Parathyroid adenoma (tissue), 2 donors: Measurements from ENCODE around the gene NGEF.

Experiments used
- H2AFZ ChIP-seq: fragments of 300-600 bp; sonication (generic); one replicate; pipeline ENCODE4 v1.7.0; 2017; ENCODE audit warnings: antibody characterized with exemption, mild to moderate bottlenecking
- H3K27ac ChIP-seq: fragments of 300-600 bp; sonication (generic); one replicate; pipeline ENCODE4 v1.7.0; 2017
- H3K27me3 ChIP-seq: fragments of 300-600 bp; sonication (generic); one replicate; pipeline ENCODE4 v1.7.0; 2017; ENCODE audit warnings: low read length; ENCODE audit not compliant: control insufficient read depth, insufficient read depth
- H3K36me3 ChIP-seq: fragments of 300-600 bp; sonication (generic); one replicate; pipeline ENCODE4 v1.7.0; 2017; ENCODE audit warnings: low read length; ENCODE audit not compliant: control insufficient read depth, insufficient read depth
- H3K4me1 ChIP-seq: fragments of 300-600 bp; sonication (generic); one replicate; pipeline ENCODE4 v1.7.0; 2017; ENCODE audit warnings: control low read depth
- H3K4me2 ChIP-seq: fragments of 300-600 bp; sonication (generic); one replicate; pipeline ENCODE4 v1.7.0; 2017; ENCODE audit warnings: low read length
- H3K4me3 ChIP-seq: fragments of 300-600 bp; sonication (generic); one replicate; pipeline ENCODE4 v1.7.0; 2017; ENCODE audit warnings: low read depth, low read length
- H3K79me2 ChIP-seq: fragments of 300-600 bp; sonication (generic); one replicate; pipeline ENCODE4 v1.7.0; 2017; ENCODE audit warnings: control low read depth
- H3K9ac ChIP-seq: fragments of 300-600 bp; sonication (generic); one replicate; pipeline ENCODE4 v1.7.0; 2017; ENCODE audit warnings: mild to moderate bottlenecking
- H3K9me3 ChIP-seq: fragments of 300-600 bp; sonication (generic); one replicate; pipeline ENCODE4 v1.7.0; 2017; ENCODE audit warnings: low read length; ENCODE audit not compliant: control insufficient read depth
- CTCF ChIP-seq: fragments of 300-600 bp; sonication (generic); IDR thresholded peaks from one replicate; pipeline ENCODE4 v1.7.0; 2017; ENCODE audit warnings: antibody characterized with exemption, mild to moderate bottlenecking
- donor health status: primary hyperparathyroidism.

NGEF gene

GRCh38 chr2:232973011-232973735 is 39.9 kb downstream of the NGEF start:
- no peak for TF ChIP-seq CTCF

GRCh38 chr2:232971744-232972143 is 41.3 kb downstream of the NGEF start:
- Histone ChIP-seq H3K36me3 (no peaks in the 10 kb centered on the region), H3K9me3 (no peaks in the 10 kb centered on the region), H3K27ac (no peak overlapping the region), H2AFZ (no peak overlapping the region), H3K4me1 (peaks cover 7% of the 10 kb centered on the region), H3K79me2 (no peaks in the 10 kb centered on the region), H3K4me3 (no peak overlapping the region), H3K9ac (no peak overlapping the region), H3K27me3 (no peaks in the 10 kb centered on the region), H3K4me2 (no peak overlapping the region)
- TF ChIP-seq CTCF: no peak

More at GRCh38 chr2:232973011-232973735, 39.9 kb downstream of the NGEF start:
- peaks cover 7% of the 10 kb centered on the region for H3K4me1 ChIP-seq
- H3K9ac ChIP-seq: no peak overlapping the region
- no peaks in the 10 kb centered on the region for H3K9me3 ChIP-seq
- H3K36me3 ChIP-seq: no peaks in the 10 kb centered on the region
- no peak overlapping the region for H2AFZ ChIP-seq
- H3K27ac ChIP-seq: no peak overlapping the region
- no peaks in the 10 kb centered on the region for H3K79me2 ChIP-seq
- H3K4me3 ChIP-seq: no peak overlapping the region
- H3K27me3 ChIP-seq: no peaks in the 10 kb centered on the region
- H3K4me2 ChIP-seq: no peak overlapping the region

GRCh38 chr2:232970051-232970450 is 43.0 kb downstream of the NGEF start:
- no peaks in the 10 kb centered on the region for H3K79me2 ChIP-seq
- peak overlapping the region; percentile 68 for H2AFZ ChIP-seq
- no peak overlapping the region for H3K9ac ChIP-seq
- no peaks in the 10 kb centered on the region for H3K36me3 ChIP-seq
- no peaks in the 10 kb centered on the region for H3K27me3 ChIP-seq
- H3K4me1 ChIP-seq: peaks cover 11% of the 10 kb centered on the region
- TF ChIP-seq CTCF: no peak
- peak overlapping the region; percentile 56 for H3K4me2 ChIP-seq
- peak overlapping the region; percentile 86 for H3K27ac ChIP-seq
- peak overlapping the region; percentile 29 for H3K4me3 ChIP-seq
- no peaks in the 10 kb centered on the region for H3K9me3 ChIP-seq

GRCh38 chr2:232967474-232967873 is 45.6 kb downstream of the NGEF start:
- TF ChIP-seq CTCF: no peak

GRCh38 chr2:232966122-232966521 is 46.9 kb downstream of the NGEF start:
- Histone ChIP-seq H3K27ac (no peak overlapping the region), H3K9ac (no peak overlapping the region), H3K27me3 (no peaks in the 10 kb centered on the region), H3K9me3 (no peaks in the 10 kb centered on the region), H3K79me2 (no peaks in the 10 kb centered on the region), H2AFZ (no peak overlapping the region), H3K36me3 (no peaks in the 10 kb centered on the region), H3K4me3 (no peak overlapping the region), H3K4me2 (no peak overlapping the region), H3K4me1 (peaks cover 11% of the 10 kb centered on the region)
- no peak for TF ChIP-seq CTCF

More at GRCh38 chr2:232967474-232967873, 45.6 kb downstream of the NGEF start:
- H2AFZ ChIP-seq: no peak overlapping the region
- H3K4me3 ChIP-seq: no peak overlapping the region
- H3K4me1 ChIP-seq: peaks cover 11% of the 10 kb centered on the region
- H3K9ac ChIP-seq: no peak overlapping the region
- H3K9me3 ChIP-seq: no peaks in the 10 kb centered on the region
- H3K27me3 ChIP-seq: no peaks in the 10 kb centered on the region
- no peaks in the 10 kb centered on the region for H3K79me2 ChIP-seq
- no peak overlapping the region for H3K4me2 ChIP-seq
- no peak overlapping the region for H3K27ac ChIP-seq
- no peaks in the 10 kb centered on the region for H3K36me3 ChIP-seq
